Ovary (tissue), 3 donors: Measurements from ENCODE around the gene CHRM3.

Experiments
- POLR2A ChIP-seq: fragments of 450-650 bp; IDR thresholded peaks from one replicate; pipeline ENCODE4 v1.6.1; 2017; ENCODE audit warnings: antibody characterized with exemption, mild to moderate bottlenecking, moderate library complexity
- TF ChIP-seq, protein P1 (sequence below), 3 donors: fragments of 450-650 bp in 2 of 3; fragments of 200-600 bp in 1 of 3; IDR thresholded peaks; one replicate each; pipeline versions ENCODE4 v1.5.1 to v1.8.0; 2016 to 2022; ENCODE audit warnings: antibody characterized with exemption in 3 of 3, mild to moderate bottlenecking in 1 of 3
- donor health status: DM: no; HTN: no; CAD: no.

DNA sequence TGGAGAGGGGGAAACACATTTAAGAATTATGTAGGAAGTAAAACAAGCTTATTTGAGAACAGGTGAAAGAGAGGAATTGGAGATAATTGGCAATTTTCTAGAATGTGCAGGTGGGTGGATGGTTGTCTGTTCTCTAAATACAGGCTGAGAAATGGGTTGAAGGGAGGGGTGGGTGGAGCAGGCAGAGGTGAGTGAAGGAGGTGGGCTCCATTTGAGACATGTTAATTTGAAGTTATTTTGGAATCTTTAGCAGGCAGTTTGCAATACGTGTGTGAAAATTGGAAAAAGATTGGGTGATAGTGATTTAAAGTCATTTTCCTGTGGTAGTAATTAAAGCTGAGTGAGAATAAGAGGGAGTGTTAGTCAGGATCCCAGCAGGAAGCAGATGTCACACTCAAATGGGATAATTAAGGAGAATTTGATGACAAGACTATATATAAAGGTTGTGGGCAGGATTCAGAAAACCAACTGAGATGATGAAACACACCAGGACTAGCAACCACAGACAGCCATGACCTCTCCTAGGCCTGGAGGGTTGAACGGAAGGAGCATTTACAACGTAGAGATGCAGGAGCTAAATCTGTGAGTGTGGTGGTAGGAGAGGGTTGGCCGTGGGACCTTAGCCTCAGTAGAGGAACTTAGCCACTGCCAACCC is 40.6 kb downstream of the CHRM3 start:
- TF ChIP-seq, protein P1, sequence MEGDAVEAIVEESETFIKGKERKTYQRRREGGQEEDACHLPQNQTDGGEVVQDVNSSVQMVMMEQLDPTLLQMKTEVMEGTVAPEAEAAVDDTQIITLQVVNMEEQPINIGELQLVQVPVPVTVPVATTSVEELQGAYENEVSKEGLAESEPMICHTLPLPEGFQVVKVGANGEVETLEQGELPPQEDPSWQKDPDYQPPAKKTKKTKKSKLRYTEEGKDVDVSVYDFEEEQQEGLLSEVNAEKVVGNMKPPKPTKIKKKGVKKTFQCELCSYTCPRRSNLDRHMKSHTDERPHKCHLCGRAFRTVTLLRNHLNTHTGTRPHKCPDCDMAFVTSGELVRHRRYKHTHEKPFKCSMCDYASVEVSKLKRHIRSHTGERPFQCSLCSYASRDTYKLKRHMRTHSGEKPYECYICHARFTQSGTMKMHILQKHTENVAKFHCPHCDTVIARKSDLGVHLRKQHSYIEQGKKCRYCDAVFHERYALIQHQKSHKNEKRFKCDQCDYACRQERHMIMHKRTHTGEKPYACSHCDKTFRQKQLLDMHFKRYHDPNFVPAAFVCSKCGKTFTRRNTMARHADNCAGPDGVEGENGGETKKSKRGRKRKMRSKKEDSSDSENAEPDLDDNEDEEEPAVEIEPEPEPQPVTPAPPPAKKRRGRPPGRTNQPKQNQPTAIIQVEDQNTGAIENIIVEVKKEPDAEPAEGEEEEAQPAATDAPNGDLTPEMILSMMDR (IDR thresholded peaks at IDR 0.05), result no peak
- TF ChIP-seq POLR2A, result no peak
